GM21360 (cell line): ENCODE measurements around the gene ATP1A2.
"Not testable (repeated sequence)": the region's sequence is repeated elsewhere in the genome, so short reads cannot be mapped to it uniquely, and the experiment has no call there.

Experiments used
- ATAC-seq: cut with Tn5 transposase; IDR thresholded peaks from one replicate; pipeline ENCODE4 v1.9.1; 2021; ENCODE audit warnings: mild to moderate bottlenecking, moderate library complexity; ENCODE audit not compliant: unreplicated experiment

The ATP1A2 gene

DNA sequence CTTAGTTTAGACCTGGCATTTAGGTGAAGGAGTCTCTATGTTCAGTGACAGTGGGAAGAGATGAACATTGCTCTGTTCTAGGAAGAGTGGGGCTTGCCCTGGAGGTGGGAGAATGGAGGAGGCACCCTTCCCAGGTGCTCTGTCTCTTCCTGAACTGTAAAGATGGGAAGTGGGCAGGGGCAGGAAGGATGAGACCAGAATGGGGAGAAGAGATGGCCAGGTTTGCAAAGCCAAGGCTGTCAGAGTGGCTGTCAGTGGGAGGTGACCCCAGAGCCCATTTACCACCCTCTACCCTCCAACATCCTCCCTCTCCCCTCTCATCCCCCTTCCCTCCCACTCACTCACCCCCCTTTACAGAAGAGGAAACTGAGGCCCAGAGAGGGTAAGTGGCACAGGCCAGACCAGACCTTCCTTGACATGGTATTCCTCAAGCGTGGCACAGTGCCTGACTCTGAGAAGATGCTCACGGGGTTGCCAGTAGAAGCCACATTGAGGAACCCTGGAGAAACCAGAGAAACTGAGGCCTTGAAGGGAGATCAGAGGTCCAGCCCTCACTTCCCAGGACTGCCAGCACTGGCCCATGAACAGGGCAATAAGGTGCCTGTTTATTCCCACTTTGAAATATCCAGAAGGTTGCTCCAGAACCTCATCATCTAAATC, 15.7 kb upstream of the ATP1A2 start:
- no peak for ATAC-seq

GRCh38 chr1:160101037-160101716, 14.4 kb upstream of the ATP1A2 start:
- ATAC-seq, result no peak

- ATAC-seq, result no peak
Measured at GRCh38 chr1:160101717-160102522, 13.6 kb upstream of the ATP1A2 start.

DNA sequence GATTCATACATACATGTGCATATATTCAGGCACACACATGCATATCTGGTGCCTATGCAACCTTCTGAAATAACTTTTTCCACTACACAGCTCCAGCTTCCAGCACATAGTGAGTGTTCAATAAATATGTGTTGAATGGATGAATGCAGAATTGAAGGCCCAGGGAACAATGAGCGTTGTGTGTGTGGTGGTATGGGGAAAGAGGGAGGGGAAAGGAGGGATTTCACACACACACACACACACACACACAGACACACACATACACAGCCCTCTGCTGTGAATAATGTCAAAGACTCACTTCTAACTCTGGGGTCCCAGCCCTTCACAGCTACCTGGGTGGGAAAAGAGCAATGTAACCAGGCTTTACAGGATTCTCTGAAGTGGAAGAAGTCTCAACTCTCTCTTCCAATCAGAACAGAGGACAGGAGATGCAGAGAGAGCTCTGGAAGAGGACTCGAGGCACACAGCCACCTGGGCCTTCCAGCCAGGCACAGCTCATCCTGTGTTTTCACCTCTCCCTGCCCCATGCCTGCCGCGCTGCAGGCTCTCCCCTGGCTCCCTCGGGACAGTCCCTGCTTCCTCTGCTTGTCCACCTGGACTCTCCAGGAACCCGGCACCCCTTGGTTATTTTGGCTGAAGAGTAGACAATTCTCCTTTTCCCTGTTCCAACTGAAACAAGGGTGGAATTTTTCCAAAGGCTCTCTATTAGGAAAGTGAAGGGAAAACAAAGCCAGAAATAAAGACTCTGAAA, 11.7 kb upstream of the ATP1A2 start:
- no peak for ATAC-seq

DNA sequence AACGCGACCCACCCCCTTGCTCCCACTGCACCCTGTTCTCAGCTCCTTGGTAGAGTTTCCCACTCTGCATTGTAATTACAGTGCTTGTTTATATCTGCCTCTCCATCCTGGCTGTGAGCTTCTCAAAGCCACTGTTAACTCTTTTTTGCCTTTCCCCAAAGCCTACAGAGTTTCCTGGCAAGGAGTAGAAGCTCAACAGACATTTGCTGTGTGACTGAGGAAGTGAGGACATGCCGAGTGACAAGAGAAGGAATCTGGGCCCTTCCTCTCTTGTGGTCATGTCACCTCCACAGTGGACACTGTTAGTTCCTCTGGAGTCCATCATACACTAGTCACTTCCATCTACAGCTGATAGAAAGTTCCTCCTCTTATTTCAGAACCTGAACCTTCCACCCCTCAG, 11.1 kb upstream of the ATP1A2 start:
- ATAC-seq, result no peak

DNA sequence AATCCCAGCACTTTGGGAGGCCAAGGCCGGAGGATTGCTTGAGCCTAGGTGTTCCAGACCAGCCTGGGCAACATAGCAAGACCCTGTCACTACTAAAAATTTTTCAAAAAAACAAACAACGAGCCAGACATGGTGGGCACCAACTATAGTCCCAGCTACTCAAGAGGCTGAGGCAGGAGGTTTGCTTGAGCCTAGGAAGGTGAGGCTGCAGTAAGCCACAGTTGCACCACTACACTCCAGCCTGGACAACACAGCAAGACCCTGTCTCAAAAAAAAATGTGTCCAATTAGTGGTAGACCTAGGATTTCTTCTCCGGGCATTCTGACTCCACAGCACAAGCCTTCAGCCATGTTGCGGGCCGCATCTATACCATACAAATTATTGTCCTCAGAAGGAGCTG, 10.4 kb upstream of the ATP1A2 start:
- no peak for ATAC-seq

DNA sequence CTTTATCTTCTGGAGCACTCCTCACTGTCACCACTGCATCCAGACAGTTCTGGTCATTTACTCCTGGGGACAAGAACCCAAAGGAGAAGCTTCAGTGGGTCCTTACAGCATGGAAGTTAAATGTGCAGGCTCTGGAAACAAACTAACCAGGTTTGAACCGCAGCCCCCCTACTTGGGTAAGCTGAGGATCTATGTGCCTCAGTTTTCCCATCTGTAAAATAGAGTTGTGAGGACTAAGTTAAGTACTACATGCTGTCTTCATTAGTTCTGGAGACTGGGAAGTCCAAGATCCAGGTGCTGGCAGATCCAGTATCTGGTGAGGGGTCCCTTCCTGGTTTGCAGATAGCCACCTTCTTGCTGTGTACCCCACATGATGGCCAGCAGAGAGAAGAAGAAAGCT, 8.0 kb upstream of the ATP1A2 start:
- ATAC-seq, result no peak

DNA sequence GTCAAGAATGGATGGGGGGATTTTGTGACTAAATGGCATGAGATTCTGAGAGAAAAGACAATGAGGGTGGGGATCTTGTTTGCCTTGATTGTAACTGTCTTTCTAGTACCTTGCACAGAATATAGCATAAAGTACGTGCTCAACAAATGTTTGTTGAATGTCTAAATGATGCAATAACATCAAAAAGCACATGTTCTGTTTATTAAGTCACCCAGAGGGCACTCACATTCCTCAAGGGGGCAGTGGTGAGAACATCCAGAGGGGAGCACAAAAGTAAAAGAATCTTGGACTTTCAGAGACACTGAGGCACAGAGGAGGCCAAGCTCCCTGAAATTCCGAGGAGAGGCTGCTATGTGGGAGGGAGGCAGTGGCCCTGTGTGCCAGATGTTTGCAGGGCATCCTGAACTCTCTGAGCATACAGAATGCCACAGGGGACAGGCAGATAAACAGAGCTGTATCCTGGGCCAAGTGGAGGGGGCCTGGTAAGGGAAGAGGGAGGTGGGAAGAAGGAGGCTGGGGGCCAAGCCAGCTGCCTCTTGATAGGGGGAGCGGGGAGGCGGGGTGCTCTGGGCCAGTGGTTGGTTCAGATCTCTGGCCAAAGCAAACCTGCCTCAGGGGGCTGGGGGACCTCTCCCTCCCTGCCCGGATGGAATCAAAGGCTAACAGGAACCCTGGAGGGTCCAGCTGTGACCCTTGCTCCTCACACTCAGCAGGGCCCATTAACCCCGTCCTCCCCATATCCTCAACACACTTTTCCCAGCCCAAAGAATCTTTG, 6.5 kb upstream of the ATP1A2 start:
- no peak for ATAC-seq

DNA sequence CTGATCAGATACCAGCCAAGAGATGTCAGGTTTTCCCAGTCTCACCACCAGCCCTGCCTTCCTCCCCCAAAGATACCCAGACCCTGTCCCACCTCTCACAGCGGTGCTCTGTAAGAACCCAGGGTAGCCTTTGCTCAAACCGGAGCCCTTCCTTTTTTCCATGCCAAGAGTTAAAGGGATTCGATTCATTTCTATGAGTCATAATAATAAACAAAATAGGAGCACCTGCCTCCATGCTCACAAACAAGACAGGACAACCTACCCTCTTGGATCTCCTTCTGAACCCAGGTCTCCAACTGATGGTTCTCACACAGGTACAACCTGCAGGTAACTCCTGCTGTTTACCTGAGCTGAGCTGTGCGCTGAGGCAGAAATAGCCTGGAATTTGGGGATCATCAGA, 5.9 kb upstream of the ATP1A2 start:
- ATAC-seq, result no peak

DNA sequence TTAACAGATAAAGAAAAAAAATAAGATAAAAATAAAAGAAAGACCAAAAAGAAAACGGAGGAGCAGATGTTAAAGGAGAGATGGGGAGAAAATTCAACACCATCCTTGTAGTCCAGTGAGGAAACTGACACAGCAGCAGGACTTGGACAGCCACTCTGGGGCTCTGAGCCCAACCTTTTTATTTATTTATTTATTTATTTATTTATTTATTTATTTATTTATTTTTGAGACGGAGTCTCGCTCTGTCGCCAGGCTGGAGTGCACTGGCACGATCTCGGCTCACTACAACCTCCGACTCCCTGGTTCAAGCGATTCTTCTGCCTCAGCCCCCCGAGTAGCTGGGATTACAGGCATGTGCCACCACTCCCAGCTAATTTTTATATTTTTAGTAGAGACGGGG, 4.1 kb upstream of the ATP1A2 start:
- not testable (repeated sequence) for ATAC-seq

GRCh38 chr1:160112357-160112756, 3.2 kb upstream of the ATP1A2 start:
- no peak for ATAC-seq

DNA sequence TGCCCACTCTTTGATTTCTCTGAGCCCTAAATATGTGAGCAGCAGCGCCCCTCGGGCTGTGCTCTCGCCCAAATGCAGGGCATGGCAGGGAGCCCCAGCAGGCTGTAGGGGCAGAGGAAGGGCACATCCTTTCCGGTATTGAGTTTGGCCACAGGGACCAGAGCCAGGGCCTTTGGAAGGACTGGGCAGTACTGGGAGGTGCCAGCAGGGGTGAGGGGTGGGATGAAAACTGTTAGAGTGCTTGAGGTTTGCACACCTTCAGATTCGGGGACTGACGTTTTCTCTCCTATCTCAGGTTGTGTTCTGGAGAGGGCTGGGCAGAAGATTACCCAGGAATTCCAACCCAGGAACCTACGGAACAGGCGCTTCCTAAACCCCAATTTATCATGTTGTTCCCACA, 2.2 kb upstream of the ATP1A2 start:
- ATAC-seq, result no peak

- no peak for ATAC-seq
Measured at GRCh38 chr1:160114085-160114484, 1.5 kb upstream of the ATP1A2 start.

DNA sequence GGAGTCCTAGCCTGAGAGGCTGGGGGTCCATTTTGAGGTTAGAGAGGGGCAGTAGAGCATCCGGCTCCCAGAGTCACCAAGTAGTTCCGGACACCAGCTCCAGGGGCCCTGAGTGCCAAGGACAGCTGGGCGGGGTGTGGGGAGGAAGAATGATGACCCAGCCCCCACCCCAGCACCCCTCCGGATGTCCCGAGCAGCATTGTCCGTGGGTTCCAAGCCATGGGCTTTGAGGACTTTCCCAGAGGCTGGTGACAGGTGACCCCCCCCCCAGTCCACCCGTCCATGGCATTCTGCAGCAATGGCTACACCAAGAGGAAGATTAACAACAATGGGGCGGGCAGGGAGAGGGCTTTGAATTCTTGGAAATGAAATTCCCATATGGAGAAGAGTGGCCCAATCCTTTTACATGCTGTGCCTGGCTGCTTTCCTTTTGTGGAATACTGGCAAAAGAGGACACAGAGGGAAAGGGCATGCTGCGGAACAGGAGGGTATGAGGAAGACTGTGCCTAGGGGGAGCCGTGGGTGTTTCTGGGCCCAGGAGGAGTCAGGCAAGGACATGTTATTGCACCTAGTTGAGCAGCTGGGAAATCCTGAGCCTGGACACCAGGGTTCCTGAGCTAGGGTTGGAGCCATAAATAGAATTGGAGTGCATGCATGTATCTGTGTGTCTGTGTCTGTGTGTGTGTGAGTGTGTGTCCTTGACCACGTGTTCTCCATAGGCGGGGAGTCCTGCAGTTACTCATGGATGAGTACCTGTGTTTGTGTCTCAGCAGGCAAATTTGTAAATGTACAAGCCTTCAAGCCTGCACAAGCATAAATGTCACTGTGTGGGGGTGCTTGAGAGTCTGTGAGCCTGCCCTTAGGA, 956 bp downstream of the ATP1A2 start:
- no peak for ATAC-seq

DNA sequence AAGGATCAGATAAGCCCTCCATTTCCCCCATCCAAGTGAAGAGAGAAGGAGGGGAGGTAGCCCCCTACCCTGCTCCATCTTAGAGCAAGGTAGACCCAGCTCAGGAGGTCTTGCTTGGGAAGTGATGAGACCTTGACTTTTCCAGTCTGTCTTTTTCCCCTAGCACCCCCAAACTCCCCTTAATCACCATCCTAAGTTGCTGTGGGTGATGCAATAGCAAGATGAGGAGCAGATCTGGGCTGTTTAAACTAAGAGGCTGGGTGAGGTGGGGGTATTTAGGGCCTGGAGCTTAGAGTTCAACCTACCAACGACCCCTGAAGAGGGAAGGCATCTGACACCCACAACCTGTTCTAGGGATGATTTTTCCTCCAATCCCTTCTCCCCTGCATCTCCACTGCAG, 1.7 kb downstream of the ATP1A2 start:
- ATAC-seq, result no peak

DNA sequence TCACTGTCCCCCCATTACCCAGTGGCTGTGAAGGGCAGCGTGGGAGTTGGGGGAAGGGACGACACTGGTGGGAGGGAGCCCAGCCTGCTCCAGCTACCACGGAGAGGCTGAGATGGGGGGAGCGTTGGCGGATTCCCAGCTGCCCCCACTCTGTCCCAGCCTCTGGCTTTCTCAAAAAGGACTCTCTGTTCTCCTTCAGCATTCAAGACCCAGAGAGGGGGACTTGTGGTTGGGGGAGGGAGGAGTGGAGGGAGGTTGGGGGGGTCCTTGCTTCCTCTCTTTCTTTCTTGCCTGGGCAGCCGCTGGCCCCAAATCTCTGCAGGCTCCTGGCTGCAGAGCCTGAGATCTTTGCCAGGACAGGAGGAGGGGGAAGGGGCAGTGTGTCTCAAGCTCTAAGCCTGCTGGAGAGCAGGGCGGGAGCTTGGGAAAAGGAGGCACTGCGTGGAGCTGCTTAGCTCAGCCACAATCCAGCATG, 2.2 kb downstream of the ATP1A2 start:
- ATAC-seq, result no peak

- ATAC-seq, result no peak
Measured at GRCh38 chr1:160118928-160119327, 3.4 kb downstream of the ATP1A2 start.

- no peak for ATAC-seq
Measured at GRCh38 chr1:160120797-160121196, 5.2 kb downstream of the ATP1A2 start.

GRCh38 chr1:160121388-160121787, 5.8 kb downstream of the ATP1A2 start:
- no peak for ATAC-seq
